ENCODE data around the gene MAP3K8.
"Not testable (repeated sequence)": the region's sequence is repeated elsewhere in the genome, so short reads cannot be mapped to it uniquely, and the experiment has no call there.

MAP3K8 gene

GRCh38 chr10:30423655-30424275 lies 10.2 kb upstream of the MAP3K8 start:
- DNase-seq: not testable (repeated sequence)

DNA sequence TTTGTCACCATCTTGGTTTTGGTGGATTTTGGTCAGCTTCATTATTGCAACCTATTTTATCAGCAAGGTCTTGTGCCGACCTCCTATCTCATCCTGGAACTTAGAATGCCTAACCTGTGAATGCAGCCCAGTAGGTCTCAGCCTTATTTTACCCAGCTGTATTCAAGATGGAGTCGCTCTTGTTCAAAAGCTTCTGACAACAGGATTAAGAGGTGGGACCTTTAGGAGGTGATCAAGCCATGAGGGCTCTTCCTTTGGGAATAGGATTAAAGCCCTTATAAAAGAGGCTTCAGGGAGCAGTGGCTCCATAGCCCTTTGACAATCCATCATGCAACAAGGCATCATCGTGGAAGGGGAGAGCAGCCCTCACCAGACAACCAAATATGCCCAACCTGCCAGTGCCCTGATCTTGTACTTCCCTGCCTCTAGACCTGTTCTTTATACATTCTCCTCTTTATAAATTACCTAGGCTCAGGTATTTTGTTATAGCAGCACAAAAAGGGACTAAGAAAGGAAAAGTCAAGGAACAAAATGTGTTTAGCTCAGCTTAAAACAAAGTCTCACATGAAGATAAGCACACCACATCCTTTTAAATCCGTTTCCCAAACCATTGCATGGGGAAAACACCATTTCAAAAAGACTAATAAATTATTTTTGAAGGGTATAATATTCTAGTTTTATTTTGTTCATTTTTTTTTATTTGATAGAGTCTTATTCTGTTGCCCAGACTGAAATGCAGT lies 8.5 kb upstream of the MAP3K8 start:
- DNase-seq: no peak

DNA sequence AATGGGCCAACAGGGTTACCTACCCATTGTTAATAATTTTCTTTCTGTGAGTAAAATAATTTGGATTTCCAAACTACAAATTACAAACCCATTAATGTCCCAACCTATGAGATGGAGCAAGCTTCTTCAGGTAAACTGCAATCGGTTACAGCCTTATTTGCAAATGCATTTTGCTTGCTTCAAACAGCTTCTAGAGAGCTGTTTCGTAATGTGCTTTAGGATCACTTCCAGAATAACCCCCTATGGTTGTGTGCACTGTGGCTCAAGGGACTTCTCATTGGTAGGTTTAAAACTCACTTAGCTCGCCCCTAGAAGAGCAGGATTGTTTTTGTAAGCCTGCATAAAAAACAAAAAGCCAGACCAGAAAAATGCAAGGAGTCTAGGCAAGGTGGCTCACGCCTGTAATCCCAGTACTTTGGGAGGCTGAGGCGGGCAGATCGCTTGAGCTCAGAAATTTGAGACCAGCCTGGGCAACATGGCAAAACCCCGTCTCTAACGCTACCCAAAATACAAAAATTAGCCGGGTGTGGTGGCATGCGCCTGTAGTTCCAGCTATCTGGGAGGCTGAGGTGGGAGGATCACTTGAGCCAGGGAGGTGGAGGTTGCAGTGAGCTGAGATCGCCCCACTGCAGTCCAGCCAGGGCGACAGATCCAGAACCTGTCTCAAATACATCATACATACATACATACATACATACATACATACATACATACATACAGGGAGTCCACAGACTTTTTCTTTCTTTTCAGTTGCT lies 3.3 kb upstream of the MAP3K8 start:
- no peak for DNase-seq

GRCh38 chr10:30431435-30431911 lies 2.5 kb upstream of the MAP3K8 start:
- peak; percentile 45 for DNase-seq

- DNase-seq: no peak
Measured at GRCh38 chr10:30432622-30433305, 1.2 kb upstream of the MAP3K8 start.

GRCh38 chr10:30433306-30433729 lies 666 bp upstream of the MAP3K8 start:
- DNase-seq: peak; percentile 62

DNA sequence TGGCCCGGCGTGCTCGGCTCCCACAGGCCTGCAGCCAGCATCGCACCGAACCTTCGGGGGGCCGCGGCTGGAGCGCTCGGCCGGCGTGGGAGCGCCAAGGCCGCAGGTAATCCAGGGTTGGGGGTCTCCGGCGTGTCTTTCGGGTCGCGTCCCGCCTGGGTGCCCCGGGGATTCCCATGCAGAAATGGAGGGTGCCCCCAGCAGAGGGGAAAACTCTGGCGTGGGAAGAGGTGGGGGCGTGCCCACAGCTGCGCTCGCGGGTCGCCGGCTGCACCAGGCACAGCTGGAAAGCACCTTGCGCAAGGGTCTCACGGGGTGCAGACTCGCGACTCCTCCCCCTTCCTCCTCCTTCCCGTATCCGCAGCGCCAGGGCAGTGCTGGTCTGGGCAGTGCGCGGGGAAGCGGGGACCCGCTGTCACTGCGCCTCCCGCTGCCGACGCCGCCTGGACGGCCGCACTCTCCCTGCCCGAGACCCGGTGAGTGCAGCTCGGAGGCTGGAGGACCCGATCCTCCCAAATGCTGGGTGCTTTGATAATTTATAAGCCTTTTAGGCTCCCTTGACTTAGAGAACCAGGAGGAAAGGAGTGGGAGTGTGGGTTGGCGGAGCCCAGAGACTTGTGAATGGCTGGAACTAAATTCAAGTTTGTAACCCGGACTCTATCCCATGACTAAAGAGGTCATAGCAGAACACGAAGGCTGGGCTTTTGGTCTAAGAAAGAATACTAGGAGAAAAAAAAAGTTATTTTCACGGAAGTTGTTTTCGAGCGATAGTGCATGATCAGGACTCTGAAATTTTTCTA lies 489 bp downstream of the MAP3K8 start:
- DNase-seq: peak; percentile 57

- DNase-seq: peak; percentile 66
Measured at GRCh38 chr10:30435073-30435422, 1.1 kb downstream of the MAP3K8 start.

GRCh38 chr10:30435499-30436167 lies 1.6 kb downstream of the MAP3K8 start:
- not testable (repeated sequence) for DNase-seq

DNA sequence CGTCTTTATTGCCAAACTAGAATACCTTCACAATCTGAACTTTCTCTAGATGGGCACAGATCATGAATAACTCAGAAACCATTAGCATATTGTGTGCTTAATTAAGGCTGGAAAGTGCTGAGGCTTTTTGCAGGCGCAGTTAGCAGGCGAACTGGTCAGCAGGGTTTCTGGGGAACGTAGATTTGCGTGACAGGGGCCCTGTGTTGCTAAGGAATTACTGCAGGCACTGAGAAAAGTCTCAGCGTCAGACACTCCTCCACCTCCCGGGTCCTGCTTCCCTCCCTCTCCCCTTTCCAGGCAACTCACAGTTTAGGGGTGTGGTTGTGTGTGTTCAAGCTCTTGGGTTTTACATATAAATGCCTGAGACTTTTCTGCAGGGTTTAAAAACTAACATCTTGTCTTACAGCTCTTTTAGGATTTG lies 2.2 kb downstream of the MAP3K8 start:
- DNase-seq: peak; percentile 76

DNA sequence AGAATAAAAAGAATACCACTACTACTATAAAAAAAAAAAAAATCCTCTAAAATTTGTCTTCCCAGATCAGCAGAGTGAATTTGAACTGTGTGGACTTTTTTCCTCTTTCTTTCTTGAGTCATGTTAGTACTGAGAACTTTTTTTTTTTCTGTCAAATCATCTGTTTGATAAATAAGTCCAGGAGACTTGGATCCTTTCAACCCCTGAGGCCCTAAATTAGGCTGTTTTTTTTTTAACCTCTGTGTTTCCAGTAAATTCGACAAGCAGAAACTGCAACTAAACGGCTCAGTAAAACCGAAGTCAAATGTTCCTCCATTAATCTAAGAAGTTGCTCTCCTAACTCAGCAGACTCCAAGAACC lies 2.7 kb downstream of the MAP3K8 start:
- DNase-seq: no peak

DNA sequence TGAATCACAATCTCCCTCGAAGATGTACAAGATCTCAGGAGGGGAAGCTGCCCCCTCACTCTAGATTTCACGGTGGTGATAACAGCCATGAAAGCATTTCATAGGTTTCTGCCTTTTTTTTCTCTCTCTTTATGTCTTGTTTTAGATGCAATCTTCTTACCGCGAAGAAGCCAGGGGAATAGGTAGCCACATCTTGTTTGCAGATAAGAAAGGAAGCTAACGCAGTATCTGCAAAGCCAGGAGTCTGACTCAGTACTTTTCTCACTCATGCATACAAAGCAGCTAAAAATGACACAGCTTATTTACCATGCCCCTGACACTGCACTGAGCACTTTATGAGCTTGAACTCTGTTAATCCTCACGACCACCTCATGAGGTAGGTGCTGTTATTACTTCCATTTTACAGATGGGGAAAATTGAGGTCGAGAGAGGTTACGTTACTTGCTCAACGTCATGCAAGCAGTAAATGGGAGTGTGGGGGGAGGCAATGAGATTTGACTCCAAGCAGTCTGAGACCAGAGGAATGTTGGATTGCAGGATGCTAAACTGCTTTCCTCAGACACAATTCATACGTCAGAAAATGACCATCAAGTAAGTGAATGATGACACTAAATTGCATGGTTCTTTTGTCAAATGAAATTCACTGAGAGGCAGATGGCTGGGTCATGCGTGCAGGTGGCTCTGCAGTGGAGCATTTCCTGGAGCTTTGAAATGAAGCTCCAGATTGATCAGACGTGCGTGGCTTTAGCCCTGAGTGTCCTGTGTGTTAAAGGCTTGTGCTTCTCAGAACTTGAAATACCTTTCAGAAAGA lies 3.3 kb downstream of the MAP3K8 start:
- DNase-seq: peak; percentile 89

DNA sequence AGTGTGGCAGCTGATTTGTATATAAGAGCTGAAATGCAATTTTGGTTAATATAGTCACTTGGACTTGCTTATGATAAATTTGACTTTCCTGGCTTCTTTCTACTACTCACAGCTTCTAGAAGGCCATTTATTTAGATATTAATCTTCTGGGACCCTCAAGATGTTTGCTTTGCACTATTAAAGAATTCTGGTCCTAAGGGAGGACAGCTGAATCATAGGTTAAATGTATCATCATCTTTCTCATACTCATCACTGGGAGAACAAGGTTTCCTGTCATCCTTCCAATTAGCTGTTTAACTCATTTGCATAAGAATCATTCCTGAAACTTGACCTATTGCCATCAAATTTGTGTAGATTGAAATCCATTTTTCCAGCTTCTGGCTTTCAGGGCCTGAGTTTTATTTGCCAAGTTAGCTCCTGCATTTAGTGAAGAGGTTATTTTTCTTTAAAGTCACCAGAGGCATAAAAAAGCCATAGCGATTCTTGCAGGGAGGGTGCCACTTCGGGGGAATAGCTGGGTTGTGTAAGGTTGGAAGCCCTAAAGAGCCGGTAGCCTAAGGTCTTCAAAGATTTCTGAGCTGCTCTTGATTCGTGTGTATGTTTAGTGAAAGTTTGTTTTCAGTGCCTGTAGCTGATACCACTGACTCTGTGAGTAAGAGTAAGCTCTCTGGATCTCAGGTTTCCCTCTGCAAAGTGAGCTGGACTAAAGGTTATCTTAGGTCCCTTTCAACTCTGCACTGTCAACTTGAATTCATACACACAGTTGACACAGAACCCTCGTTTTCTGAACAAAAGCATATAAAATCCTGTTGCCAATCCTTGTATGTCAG lies 4.3 kb downstream of the MAP3K8 start:
- DNase-seq: no peak

DNA sequence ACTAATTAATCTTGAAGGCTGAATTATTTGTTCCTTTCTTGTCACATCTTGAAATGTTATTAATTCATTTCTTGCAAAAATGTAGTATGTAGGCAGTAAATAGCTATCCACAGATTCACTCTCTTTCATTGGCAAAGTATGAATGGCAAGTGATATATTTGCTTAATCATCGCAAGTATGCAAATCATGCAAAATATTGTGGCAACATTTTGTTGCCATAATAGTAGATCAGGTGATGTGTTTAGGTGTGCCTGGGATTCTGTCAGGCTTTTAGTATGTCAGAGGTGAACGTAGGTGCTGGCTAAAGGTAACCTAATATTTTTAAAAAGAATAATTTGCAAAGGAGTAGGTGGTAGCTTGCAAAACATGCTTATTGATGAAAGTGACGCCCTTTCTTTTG lies 5.9 kb downstream of the MAP3K8 start:
- no peak for DNase-seq

DNA sequence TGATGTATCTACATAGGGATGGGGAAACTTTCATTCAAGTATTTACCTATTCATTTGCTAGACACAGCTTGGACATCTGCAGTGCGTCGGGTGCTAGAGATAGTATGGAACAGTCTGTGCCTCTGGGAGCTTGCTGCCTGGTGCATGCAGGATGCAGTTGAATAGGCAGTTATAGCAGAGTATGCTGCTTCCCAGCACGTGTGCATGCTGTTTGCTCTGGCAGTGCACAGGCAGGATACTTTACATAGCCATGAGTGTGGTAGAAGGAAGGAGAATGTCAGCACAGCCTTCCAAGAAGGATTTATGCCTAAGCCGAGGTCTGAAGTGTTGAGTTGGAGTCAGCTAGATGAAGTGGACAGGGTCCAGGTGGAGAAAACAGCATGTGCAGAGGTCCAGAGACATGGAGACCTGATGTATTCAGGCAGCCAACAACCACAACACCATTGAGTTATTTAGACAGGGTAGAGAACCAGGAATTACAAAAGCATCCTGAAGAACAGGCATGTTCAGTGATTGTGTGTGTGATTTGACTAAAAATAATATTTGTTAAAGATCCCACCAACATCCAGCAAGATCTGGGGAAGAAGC lies 8.1 kb downstream of the MAP3K8 start:
- no peak for DNase-seq

GRCh38 chr10:30443049-30443448 lies 9.1 kb downstream of the MAP3K8 start:
- DNase-seq: no peak

DNA sequence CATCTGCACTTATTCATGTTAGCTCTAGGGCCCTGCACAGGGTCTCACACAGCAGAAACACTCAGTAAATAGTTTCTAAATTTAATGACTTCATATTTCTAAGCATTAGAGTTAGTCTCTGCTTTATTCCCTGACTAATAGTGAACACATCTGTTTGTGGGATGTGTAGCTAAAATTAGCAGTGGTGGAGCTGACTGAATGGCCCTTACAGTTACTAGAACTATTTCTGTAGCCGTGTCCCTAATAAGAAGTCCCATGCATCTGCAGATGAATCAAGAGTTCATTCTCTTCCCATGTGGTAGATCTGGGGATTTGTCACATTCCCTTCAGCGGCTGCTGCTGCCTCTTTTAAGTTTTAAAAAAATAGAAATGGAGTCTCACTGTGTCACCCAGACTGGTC lies 11.7 kb downstream of the MAP3K8 start:
- no peak for DNase-seq

DNA sequence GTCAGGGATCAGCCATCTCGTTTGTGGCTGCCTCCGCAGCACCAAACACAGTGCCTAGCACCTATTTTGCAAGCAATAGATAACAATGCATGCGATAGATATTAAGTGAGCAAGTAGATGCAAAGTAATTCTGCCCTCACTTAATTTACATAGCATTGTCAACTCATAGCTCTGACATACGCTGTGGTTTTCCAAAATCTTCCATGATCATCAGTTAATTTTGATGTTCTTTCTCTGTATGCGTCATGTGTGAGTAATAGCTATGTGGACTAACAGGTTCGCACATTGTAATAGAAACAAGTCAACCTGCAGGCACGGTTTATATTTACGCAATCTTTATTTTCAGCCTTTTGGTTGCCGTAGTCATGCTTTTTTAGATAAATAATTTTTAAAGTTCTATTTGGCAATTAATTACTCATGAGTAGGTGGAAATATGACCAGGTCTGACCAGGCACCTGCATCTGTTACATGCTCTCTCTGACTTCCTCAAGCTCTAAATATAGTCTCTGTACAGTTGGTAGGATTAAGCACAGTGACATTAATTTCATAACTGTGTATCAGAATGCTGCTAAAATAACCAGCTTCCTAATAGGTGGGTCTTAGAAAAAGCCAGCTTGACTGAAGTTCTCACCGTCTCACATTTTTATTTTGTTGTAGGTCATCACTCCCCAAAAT lies 13.3 kb downstream of the MAP3K8 start:
- no peak for DNase-seq

DNA sequence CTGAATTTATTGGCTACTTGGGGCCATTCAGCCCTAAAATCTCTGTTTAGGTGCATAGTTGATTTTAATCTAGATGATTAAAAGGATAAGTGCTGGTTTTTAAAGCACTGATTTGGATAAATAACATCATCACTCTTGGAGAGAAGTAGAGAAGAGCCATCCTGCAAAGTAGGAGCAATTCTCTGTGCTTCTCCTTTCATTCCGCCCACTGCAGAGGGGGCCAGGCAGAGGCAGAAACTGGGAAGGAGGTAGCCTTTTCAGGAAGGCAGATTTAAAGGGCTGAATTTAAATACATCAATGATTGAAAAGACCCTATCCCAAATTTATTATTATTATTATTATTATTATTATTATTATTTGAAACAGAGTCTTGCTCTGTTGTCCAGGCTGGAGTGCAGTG lies 14.1 kb downstream of the MAP3K8 start:
- DNase-seq: no peak
